Tibial nerve (tissue), 4 donors: ENCODE data around the gene UBE2R2.
"Not testable (repeated sequence)": the region's sequence is repeated elsewhere in the genome, so short reads cannot be mapped to it uniquely, and the experiment has no call there.

Experiments
- EP300 ChIP-seq, 2 donors: sonication (generic); formaldehyde crosslinking; IDR thresholded peaks; one replicate each; pipeline ENCODE4 v1.6.1; 2017; ENCODE audit warnings: antibody characterized with exemption in 2 of 2, mild to moderate bottlenecking in 1 of 2
- POLR2A ChIP-seq, 2 donors: fragments of 450-650 bp; IDR thresholded peaks; one replicate each; pipeline ENCODE4 v1.6.1; 2017; ENCODE audit warnings: antibody characterized with exemption in 2 of 2, mild to moderate bottlenecking in 2 of 2, moderate library complexity in 2 of 2
- TF ChIP-seq, protein P1 (sequence below), 5 experiments: fragments of 200-600 bp in 3 of 5; fragments of 450-650 bp in 2 of 5; sonication (generic) in 3 of 5; IDR thresholded peaks; one replicate each; pipeline ENCODE4 v1.5.1; 2016 to 2019; ENCODE audit warnings: antibody characterized with exemption in 5 of 5, mild to moderate bottlenecking in 3 of 5, moderate library complexity in 2 of 5

DNA sequence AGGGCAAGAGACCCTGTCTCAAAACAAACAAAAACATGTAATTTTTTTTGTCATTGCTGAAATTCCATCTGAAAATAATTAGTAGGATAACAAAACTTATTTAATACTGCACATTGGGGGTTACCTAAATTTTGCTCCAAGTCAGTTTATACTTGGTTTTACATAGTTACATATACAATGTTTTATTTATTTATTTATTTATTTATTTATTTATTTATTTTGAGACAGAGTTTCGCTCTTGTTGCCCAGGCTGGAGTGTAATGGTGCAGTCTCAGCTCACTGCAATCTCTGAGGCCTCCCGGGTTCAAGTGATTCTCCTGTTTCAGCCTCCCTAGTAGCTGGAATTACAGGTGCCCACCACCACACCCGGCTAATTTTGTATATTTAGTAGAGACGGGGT lies 52.3 kb downstream of the UBE2R2 start:
- TF ChIP-seq, protein P1, sequence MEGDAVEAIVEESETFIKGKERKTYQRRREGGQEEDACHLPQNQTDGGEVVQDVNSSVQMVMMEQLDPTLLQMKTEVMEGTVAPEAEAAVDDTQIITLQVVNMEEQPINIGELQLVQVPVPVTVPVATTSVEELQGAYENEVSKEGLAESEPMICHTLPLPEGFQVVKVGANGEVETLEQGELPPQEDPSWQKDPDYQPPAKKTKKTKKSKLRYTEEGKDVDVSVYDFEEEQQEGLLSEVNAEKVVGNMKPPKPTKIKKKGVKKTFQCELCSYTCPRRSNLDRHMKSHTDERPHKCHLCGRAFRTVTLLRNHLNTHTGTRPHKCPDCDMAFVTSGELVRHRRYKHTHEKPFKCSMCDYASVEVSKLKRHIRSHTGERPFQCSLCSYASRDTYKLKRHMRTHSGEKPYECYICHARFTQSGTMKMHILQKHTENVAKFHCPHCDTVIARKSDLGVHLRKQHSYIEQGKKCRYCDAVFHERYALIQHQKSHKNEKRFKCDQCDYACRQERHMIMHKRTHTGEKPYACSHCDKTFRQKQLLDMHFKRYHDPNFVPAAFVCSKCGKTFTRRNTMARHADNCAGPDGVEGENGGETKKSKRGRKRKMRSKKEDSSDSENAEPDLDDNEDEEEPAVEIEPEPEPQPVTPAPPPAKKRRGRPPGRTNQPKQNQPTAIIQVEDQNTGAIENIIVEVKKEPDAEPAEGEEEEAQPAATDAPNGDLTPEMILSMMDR (IDR thresholded peaks at IDR 0.05): not testable (repeated sequence)
- not testable (repeated sequence) for TF ChIP-seq EP300, POLR2A (IDR thresholded peaks at IDR 0.05)
